GM18867 (cell line): ENCODE measurements around the gene ZNF524.
A peak's percentile ranks its signal among the peaks of the same experiment; 100 is the strongest.

Source experiments
- ATAC-seq: cut with Tn5 transposase; IDR thresholded peaks from one replicate; pipeline ENCODE4 v1.9.1; 2021; ENCODE audit warnings: mild to moderate bottlenecking, moderate library complexity; ENCODE audit not compliant: unreplicated experiment

Gene ZNF524

GRCh38 chr19:55601084-55601483 lies 996 bp downstream of the ZNF524 start:
- ATAC-seq: no peak

- ATAC-seq: no peak
Measured at GRCh38 chr19:55602104-55603001, 2.3 kb downstream of the ZNF524 start.

- ATAC-seq: no peak
Measured at GRCh38 chr19:55603115-55603514, 3.0 kb downstream of the ZNF524 start.

- no peak for ATAC-seq
Measured at GRCh38 chr19:55603581-55604292, 3.6 kb downstream of the ZNF524 start.

GRCh38 chr19:55605207-55605636 lies 5.1 kb downstream of the ZNF524 start:
- peak; percentile 71 for ATAC-seq

GRCh38 chr19:55605637-55606470 lies 5.8 kb downstream of the ZNF524 start, which contains the start of gene ZNF865:
ZNF865 (plus strand) TSS chr19:55605647; CDS start chr19:55613619, 7,972 bp downstream.
- peak; percentile 22 for ATAC-seq

GRCh38 chr19:55606471-55606787 lies 6.3 kb downstream of the ZNF524 start:
- ATAC-seq: no peak

GRCh38 chr19:55606817-55607216 lies 6.7 kb downstream of the ZNF524 start:
- no peak for ATAC-seq

GRCh38 chr19:55609326-55609725 lies 9.2 kb downstream of the ZNF524 start:
- no peak for ATAC-seq

- no peak for ATAC-seq
Measured at GRCh38 chr19:55611300-55611982, 11.4 kb downstream of the ZNF524 start.

- ATAC-seq: no peak
Measured at GRCh38 chr19:55611983-55612645, 12.0 kb downstream of the ZNF524 start.

- no peak for ATAC-seq
Measured at GRCh38 chr19:55613396-55613795, 13.3 kb downstream of the ZNF524 start.

- no peak for ATAC-seq
Measured at GRCh38 chr19:55613930-55614710, 14.0 kb downstream of the ZNF524 start.

- ATAC-seq: no peak
Measured at GRCh38 chr19:55614711-55615542, 14.8 kb downstream of the ZNF524 start.

GRCh38 chr19:55615543-55616394 lies 15.7 kb downstream of the ZNF524 start:
- ATAC-seq: no peak

GRCh38 chr19:55616395-55616875 lies 16.3 kb downstream of the ZNF524 start:
- no peak for ATAC-seq

- ATAC-seq: no peak
Measured at GRCh38 chr19:55617426-55617825, 17.3 kb downstream of the ZNF524 start.
